SKM-1 (cell line): ENCODE results near the gene KDM5C.
"Not testable (repeated sequence)": the region's sequence is repeated elsewhere in the genome, so short reads cannot be mapped to it uniquely, and the experiment has no call there.

Experiments used
- DNase-seq: peaks from one replicate; lab custom pipeline; 2025; ENCODE audit not compliant: unreplicated experiment; lab: John Stamatoyannopoulos, UW

Gene KDM5C

GRCh38 chrX:53194308-53194707, 30.7 kb downstream of the KDM5C start:
- no peak for DNase-seq

GRCh38 chrX:53193093-53193492, 31.9 kb downstream of the KDM5C start:
- no peak for DNase-seq

DNA sequence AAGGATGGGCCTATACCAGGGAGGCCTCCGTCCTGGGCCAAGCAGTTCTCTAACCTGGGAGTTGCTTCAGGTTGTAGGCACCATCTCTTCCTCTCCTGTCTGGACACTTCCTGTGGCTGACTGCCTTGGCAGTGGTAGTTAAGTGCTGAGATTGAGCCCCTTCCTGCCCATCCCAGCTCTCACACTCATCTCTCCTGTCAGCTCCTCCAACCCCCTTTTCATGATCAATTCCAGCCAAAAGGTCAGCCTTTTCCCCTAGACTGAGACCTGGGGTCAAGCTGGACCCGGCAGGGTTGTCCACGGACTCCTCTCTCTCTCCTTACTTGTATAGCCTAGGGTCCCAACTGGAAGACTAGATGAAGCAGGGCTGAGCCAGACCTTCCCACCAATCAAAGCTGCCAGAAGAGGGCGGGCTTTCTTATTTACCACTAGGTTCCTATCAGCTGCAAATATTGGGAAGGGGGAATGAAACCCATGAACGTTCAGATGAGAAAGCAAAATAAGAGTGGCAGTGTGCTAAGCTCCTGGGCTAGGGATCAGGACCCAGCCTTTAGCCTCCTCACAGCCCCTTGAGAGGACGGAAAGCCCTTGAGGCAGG, 34.5 kb downstream of the KDM5C start:
- no peak for DNase-seq

- no peak for DNase-seq
Measured at GRCh38 chrX:53188763-53189162, 36.2 kb downstream of the KDM5C start.

DNA sequence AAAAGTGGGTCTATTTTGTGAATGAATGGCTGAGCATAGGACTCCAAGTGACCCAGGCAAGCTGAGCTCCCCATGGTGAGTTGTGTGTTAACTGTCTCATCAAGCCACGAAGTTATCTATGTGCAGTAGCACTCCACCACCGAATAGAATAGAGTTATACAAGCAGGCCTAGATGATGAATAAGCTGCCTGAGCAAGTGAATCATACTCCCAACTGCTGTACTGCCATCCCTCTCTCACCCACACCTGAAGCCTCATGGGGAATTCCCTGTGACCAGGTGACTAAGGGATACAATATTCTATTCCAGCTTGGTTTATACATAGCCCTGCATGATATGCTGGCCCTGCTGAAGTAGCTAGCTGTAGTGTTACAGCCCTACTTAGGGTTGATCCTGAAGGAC, 38.7 kb downstream of the KDM5C start:
- no peak for DNase-seq

GRCh38 chrX:53184836-53185235, 40.2 kb downstream of the KDM5C start:
- DNase-seq: no peak

- no peak for DNase-seq
Measured at GRCh38 chrX:53171356-53171755, 53.7 kb downstream of the KDM5C start.

- DNase-seq: no peak
Measured at GRCh38 chrX:53166103-53166502, 58.9 kb downstream of the KDM5C start.

GRCh38 chrX:53164566-53164965, 60.4 kb downstream of the KDM5C start:
- not testable (repeated sequence) for DNase-seq

DNA sequence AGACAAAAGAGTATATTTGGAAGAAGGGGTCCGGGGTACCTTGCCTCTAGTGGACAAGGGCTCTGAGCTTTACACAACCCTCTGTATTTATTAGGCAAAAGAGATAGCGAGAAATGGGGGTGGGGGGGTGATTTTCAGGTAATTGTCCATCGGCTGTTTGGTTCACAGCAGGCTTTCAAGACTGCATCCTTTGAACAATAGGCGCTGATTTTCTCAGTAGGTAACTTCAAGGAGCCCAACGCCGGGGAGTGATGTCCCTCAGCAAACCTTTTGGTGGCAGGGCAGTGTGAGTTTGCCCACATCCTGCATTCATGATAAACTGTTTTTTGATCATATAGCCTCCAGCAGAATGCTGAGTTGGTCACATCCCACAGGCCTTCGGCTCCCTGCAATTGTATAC, 61.6 kb downstream of the KDM5C start:
- no peak for DNase-seq

DNA sequence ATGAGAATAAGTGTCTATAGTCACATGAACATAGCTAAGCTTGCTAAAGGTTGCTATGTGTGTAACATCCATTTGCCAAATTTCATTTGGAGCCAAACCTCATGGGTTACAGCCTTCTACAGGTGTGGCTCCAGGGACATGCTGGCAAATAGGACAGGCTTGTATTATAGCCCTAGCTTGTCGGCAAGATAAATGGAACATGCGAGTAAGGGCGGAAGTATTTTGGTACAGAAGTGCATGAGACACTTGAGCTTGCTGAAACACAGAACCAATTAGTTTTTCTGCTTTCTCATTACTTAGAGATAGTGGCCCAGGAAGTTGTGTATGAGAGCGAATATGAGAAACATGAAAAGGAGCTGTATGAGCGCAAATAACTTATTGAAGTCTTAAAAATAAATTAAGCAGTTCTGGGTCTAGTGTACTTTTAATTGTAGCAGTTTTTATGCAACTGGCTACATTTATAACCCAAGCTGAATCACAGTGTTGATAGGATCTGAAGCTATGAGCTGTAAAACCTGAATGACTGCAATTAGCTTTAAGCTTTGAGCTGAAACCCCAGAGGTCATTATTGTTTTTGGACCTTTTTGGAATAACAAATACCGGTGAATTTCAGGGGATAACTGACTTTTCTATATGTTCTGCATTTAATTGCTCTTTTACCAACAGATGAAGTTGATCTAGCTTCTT, 64.6 kb downstream of the KDM5C start:
- no peak for DNase-seq

GRCh38 chrX:53159184-53159583, 65.8 kb downstream of the KDM5C start:
- no peak for DNase-seq

GRCh38 chrX:53156207-53156596, 68.8 kb downstream of the KDM5C start:
- DNase-seq: no peak

GRCh38 chrX:53155512-53156206, 69.3 kb downstream of the KDM5C start:
- no peak for DNase-seq

GRCh38 chrX:53153581-53153980, 71.4 kb downstream of the KDM5C start:
- no peak for DNase-seq
